Esophagus muscularis mucosa (tissue), 4 donors: ENCODE measurements around the gene MBD2. TPM values are rescaled to one million over a fixed set of nuclear protein-coding genes. Genes with fewer than 3 reads are reported as not detected.
"Not testable (repeated sequence)": the region's sequence is repeated elsewhere in the genome, so short reads cannot be mapped to it uniquely, and the experiment has no call there.

Experiments
- DNase-seq: peaks from one replicate; pipeline ENCODE4 v3.0.0-alpha.2; 2017; ENCODE audit errors: extremely low spot score
- H3K27ac ChIP-seq, 4 donors: fragments of 200-600 bp; sonication (generic); replicated peaks in 1 of 4; 1 replicate in 3 of 4; 2 replicates in 1 of 4; pipeline ENCODE4 v1.5.1; 2016 to 2019; ENCODE audit warnings: mild to moderate bottlenecking in 1 of 4
- H3K27me3 ChIP-seq, 4 donors: fragments of 200-600 bp; sonication (generic); one replicate each; pipeline versions ENCODE4 v1.5.1 to v1.6.0; 2016 to 2019
- H3K36me3 ChIP-seq, 4 donors: fragments of 200-600 bp; sonication (generic); one replicate each; pipeline ENCODE4 v1.5.1; 2016 to 2019
- H3K4me1 ChIP-seq, 4 donors: fragments of 200-600 bp; sonication (generic); one replicate each; pipeline ENCODE4 v1.5.1; 2016 to 2019
- H3K4me3 ChIP-seq, 4 donors: fragments of 200-600 bp; sonication (generic); 1 replicate in 2 of 4; 2 replicates in 2 of 4; pipeline ENCODE4 v1.5.1; 2016 to 2019; ENCODE audit warnings: mild to moderate bottlenecking in 4 of 4, moderate library complexity in 1 of 4
- H3K9me3 ChIP-seq, 4 donors: fragments of 200-600 bp; sonication (generic); 1 replicate in 3 of 4; 2 replicates in 1 of 4; pipeline ENCODE4 v1.5.1; 2016 to 2019
- CTCF ChIP-seq, 3 experiments: fragments of 200-600 bp in 2 of 3; fragments of 450-650 bp in 1 of 3; sonication (generic) in 2 of 3; IDR thresholded peaks; one replicate each; pipeline ENCODE4 v1.5.1; 2017 to 2019; ENCODE audit warnings: antibody characterized with exemption in 3 of 3, mild to moderate bottlenecking in 2 of 3, moderate library complexity in 1 of 3
- EP300 ChIP-seq: sonication (generic); formaldehyde crosslinking; IDR thresholded peaks from one replicate; pipeline ENCODE4 v1.6.1; 2017; ENCODE audit warnings: antibody characterized with exemption
- POLR2A ChIP-seq: fragments of 450-650 bp; IDR thresholded peaks from one replicate; pipeline ENCODE4 v1.6.1; 2017; ENCODE audit warnings: antibody characterized with exemption, moderate library complexity, mild to moderate bottlenecking, low read depth
- POLR2AphosphoS5 ChIP-seq, 2 donors: sonication (generic); formaldehyde crosslinking; IDR thresholded peaks; one replicate each; pipeline ENCODE4 v1.6.1; 2017; ENCODE audit warnings: antibody characterized with exemption in 2 of 2
- WGBS: methylation state at CpG from one replicate; pipeline ENCODE4 v1.1.5; 2018; 5-methylcytosine and 5-hydroxymethylcytosine counted together
- intact Hi-C: fragments of 100-400 bp; cut with DNase I; formaldehyde crosslinking; loops from one replicate; pipeline ENCODE4 v1.15.1; 2023
- total RNA-seq, 4 donors: library from RNA; depleted of rRNA; stranded (reverse); fragments of >200 nt; gene quantifications; one replicate each; pipeline versions ENCODE4 v1.1.0 to v1.2.1, GENCODE V29; 2016

The MBD2 gene
- total RNA-seq, 4 donors from 2014 or later, result 30.7 to 43.9 (median 40.8) TPM

- WGBS, result 85% methylated on average over 1 of the region's 1 CpG
- H3K36me3 ChIP-seq, result no peaks in the 10 kb centered on the region
- intact Hi-C loops, result no loop called here
Observed at GRCh38 chr18:54263904-54264336, 39.5 kb upstream of the MBD2 start.

GRCh38 chr18:54261894-54262293 lies 37.4 kb upstream of the MBD2 start:
- no peaks in the 10 kb centered on the region for H3K9me3 ChIP-seq
- intact Hi-C loops, result no loop called here
- TF ChIP-seq EP300 (no peak), CTCF (IDR thresholded peaks at IDR 0.05) (no peak), POLR2A (no peak), POLR2AphosphoS5 (IDR thresholded peaks at IDR 0.05) (no peak)
- no peak overlapping the region for H3K4me3 ChIP-seq
- no peak for DNase-seq
- H3K27me3 ChIP-seq, result no peaks in the 10 kb centered on the region
- no peaks in the 10 kb centered on the region for H3K36me3 ChIP-seq
- H3K4me1 ChIP-seq, result no peaks in the 10 kb centered on the region
- no peak overlapping the region for H3K27ac ChIP-seq
- 67% methylated on average over 3 of the region's 3 CpGs for WGBS

More at GRCh38 chr18:54263904-54264336, 39.5 kb upstream of the MBD2 start:
- no peaks in the 10 kb centered on the region for H3K9me3 ChIP-seq
- no peak for TF ChIP-seq POLR2A
- TF ChIP-seq CTCF (IDR thresholded peaks at IDR 0.05), result no peak
- no peak for TF ChIP-seq EP300
- TF ChIP-seq POLR2AphosphoS5 (IDR thresholded peaks at IDR 0.05), result no peak
- H3K4me1 ChIP-seq, result peaks cover 0 to 3% (median 1%) of the 10 kb centered on the region in 4 donors
- DNase-seq, result no peak
- no peak overlapping the region for H3K27ac ChIP-seq
- no peaks in the 10 kb centered on the region for H3K27me3 ChIP-seq
- H3K4me3 ChIP-seq, result no peak overlapping the region

- TF ChIP-seq CTCF (IDR thresholded peaks at IDR 0.05), result no peak
- no peak for TF ChIP-seq POLR2AphosphoS5 (IDR thresholded peaks at IDR 0.05)
- TF ChIP-seq EP300, result no peak
- TF ChIP-seq POLR2A, result no peak
- no peak for DNase-seq
- Histone ChIP-seq H3K27me3 (no peaks in the 10 kb centered on the region), H3K36me3 (no peaks in the 10 kb centered on the region), H3K4me3 (no peak overlapping the region), H3K4me1 (no peaks in the 10 kb centered on the region), H3K9me3 (no peaks in the 10 kb centered on the region), H3K27ac (no peak overlapping the region)
- intact Hi-C loops, result no loop called here
- 83% methylated on average over 9 of the region's 9 CpGs for WGBS
Observed at GRCh38 chr18:54260396-54261072, 36.1 kb upstream of the MBD2 start.

GRCh38 chr18:54257818-54258217 lies 33.3 kb upstream of the MBD2 start:
- H3K36me3 ChIP-seq, H3K9me3 ChIP-seq, DNase-seq, H3K4me3 ChIP-seq, H3K27ac ChIP-seq, H3K4me1 ChIP-seq, H3K27me3 ChIP-seq, intact Hi-C loops: not testable (repeated sequence)
- 87% methylated on average over 6 of the region's 6 CpGs for WGBS

GRCh38 chr18:54257015-54257414 lies 32.5 kb upstream of the MBD2 start:
- H3K4me1 ChIP-seq, result peaks cover 1 to 8% (median 7%) of the 10 kb centered on the region in 4 donors
- no peaks in the 10 kb centered on the region for H3K9me3 ChIP-seq
- H3K36me3 ChIP-seq, result no peaks in the 10 kb centered on the region
- no peak for DNase-seq
- no peaks in the 10 kb centered on the region for H3K27me3 ChIP-seq
- no peak overlapping the region for H3K27ac ChIP-seq
- WGBS, result 74% methylated on average over 2 of the region's 2 CpGs
- TF ChIP-seq CTCF (IDR thresholded peaks at IDR 0.05) (no peak), EP300 (no peak), POLR2A (no peak), POLR2AphosphoS5 (IDR thresholded peaks at IDR 0.05) (no peak)
- intact Hi-C loops, result no loop called here
- no peak overlapping the region for H3K4me3 ChIP-seq
